SH-SY5Y (cell line): ENCODE data around the gene PKDREJ.

Experiments
- GATA2 ChIP-seq: IDR thresholded peaks from 2 replicates; pipeline ENCODE4 v1.6.1; 2011; ENCODE audit warnings: mild to moderate bottlenecking, low read depth, low read length
- GATA3 ChIP-seq: IDR thresholded peaks from 2 replicates; pipeline ENCODE4 v1.6.1; 2011; ENCODE audit warnings: low read depth, mild to moderate bottlenecking, low read length, moderate library complexity

DNA sequence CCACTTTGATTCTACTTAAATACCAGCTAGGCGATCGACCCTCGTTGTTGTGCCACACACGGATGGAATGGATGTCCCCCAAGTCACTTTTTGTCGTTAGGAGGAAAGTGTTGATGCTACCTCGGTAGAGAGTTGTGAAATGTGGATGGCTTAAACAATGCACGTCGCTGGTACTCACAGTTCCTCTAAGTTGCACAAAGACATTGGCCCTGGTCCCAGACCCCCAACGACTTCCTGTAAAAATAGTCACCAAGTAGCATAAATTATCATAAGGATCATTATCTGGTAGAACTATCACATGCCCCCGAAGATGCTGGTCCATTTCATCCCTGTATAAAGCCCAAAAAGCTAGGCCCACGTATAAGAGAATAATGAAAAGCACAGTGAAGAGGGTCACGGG lies 3.8 kb downstream of the PKDREJ start:
- TF ChIP-seq GATA2 (no peak), GATA3 (no peak)
